Coronary artery (tissue), 2 donors: ENCODE results near the gene ZBTB48.
"Not testable (repeated sequence)": the region's sequence is repeated elsewhere in the genome, so short reads cannot be mapped to it uniquely, and the experiment has no call there.

Experiments
- DNase-seq: peaks from one replicate; pipeline ENCODE4 v3.0.0-alpha.2; 2017; ENCODE audit warnings: low spot score
- H3K27ac ChIP-seq, 2 donors: fragments of 200-600 bp; sonication (generic); one replicate each; pipeline ENCODE4 v1.5.1; 2016 to 2019
- H3K4me3 ChIP-seq: fragments of 200-600 bp; sonication (generic); 2 replicates; pipeline ENCODE4 v1.5.1; 2016; ENCODE audit warnings: mild to moderate bottlenecking, moderate library complexity
- TF ChIP-seq, protein P1 (sequence below): fragments of 200-600 bp; sonication (generic); IDR thresholded peaks from one replicate; pipeline ENCODE4 v1.5.1; 2019; ENCODE audit warnings: antibody characterized with exemption

The ZBTB48 gene

DNA sequence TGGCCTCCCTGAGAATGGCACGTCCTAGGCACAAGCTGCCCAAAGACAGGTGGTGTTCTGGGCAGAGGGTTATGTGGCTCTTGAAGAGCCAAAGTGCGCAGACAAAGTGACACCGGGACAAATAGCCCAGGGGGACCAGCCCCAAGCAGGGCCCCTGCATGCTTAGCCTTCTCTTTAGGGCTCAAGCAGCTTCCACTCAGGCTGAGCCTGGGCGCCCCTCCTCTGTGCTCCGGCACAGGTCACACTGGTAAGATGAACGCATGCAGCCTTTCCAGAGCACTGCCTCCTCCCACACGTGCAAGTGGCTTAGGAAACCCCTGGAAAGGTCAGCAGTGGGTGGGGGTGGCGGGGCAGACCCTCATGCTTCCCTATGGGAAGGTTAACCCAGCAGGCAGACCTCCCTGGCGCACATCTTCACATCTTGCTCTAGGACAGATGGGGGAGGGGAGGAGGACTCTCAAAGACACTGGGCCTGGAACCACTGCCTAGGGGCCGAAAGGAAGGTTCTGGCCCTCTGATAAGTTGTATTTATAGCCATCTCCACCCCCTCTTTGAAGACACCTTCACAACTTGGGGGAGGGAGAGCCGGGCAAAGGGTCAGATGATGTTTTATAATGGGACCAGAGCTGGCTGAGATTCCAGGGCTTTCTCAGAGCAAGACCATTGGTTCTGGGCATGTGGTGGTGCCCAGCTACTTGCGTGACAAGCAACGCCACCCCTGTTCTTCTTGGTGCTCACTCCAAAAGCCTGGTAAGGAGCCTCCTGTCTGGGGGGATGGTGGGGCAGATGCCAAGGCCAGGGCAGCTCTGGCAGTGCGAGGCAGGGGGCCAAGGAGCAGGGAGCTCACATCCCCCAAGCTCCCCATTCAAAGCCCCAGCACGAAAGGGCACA lies 17.3 kb downstream of the ZBTB48 start:
- H3K4me3 ChIP-seq, result peak overlapping the region; percentile 52
- TF ChIP-seq, protein P1, sequence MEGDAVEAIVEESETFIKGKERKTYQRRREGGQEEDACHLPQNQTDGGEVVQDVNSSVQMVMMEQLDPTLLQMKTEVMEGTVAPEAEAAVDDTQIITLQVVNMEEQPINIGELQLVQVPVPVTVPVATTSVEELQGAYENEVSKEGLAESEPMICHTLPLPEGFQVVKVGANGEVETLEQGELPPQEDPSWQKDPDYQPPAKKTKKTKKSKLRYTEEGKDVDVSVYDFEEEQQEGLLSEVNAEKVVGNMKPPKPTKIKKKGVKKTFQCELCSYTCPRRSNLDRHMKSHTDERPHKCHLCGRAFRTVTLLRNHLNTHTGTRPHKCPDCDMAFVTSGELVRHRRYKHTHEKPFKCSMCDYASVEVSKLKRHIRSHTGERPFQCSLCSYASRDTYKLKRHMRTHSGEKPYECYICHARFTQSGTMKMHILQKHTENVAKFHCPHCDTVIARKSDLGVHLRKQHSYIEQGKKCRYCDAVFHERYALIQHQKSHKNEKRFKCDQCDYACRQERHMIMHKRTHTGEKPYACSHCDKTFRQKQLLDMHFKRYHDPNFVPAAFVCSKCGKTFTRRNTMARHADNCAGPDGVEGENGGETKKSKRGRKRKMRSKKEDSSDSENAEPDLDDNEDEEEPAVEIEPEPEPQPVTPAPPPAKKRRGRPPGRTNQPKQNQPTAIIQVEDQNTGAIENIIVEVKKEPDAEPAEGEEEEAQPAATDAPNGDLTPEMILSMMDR, result no peak
- DNase-seq, result no peak
- H3K27ac ChIP-seq, result peak overlapping the region; percentile 46 to 54

DNA sequence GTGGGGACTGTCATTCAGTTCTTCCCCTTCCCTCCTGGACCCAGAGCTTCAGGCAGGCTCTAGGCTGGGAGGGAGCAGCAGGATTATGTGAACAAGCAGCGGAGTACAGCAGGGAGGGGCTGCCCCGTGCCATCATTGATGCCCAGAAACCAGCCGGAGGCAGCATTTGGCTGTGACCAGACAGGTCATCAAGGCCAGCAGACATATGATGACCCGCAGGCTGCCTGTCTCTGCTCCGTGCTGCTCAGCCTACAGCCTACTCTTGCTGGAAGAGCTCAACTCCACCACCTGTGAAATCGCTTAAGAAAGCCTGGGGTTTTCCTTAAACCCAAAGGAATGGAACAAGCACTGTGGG lies 18.0 kb downstream of the ZBTB48 start:
- TF ChIP-seq, protein P1, result no peak
- no peak for DNase-seq
- peak overlapping the region; percentile 52 for H3K4me3 ChIP-seq
- peak overlapping the region; percentile 46 to 54 for H3K27ac ChIP-seq

DNA sequence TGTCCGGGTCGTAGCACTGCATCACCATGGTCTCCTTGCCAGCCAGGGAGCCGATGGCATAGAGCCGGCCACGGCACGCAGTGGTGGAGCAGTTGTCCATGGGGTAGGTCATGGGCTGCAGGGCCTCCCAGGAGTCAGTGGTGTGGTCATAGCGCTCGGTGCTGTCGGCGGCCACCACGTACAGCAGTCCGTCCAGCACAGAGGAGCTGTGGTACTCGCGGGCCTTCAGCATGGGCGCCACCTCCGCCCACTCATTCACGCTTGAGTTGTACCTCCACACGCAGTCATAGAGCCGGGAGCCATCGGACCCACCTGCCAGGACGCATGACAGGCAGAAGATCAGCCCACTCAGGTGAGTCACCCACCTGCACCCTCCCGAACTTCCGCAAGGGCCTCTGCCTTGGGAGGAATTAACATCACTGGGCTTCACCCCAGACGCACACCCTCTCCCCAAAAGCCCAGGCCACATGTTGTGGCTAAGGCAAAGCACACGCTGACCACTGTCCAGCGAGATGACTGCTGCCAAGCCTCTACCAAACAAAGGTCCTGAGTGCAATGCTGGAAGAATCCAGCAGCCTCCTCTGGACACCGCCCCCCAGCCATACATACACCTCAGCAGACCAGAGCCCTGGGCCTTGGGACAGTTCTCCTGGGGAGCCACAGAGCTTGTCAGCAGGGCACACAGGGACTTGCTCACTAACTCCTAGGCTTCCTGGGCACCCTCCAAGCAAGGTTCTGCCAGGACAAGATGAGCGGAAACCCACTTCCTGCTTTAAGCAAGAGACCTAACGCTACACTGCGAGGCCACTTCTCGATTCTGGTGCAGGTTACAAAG lies 19.6 kb downstream of the ZBTB48 start:
- TF ChIP-seq, protein P1, result no peak
- H3K4me3 ChIP-seq, result peak overlapping the region; percentile 96
- no peak for DNase-seq
- peak overlapping the region; percentile 44 to 90 for H3K27ac ChIP-seq

DNA sequence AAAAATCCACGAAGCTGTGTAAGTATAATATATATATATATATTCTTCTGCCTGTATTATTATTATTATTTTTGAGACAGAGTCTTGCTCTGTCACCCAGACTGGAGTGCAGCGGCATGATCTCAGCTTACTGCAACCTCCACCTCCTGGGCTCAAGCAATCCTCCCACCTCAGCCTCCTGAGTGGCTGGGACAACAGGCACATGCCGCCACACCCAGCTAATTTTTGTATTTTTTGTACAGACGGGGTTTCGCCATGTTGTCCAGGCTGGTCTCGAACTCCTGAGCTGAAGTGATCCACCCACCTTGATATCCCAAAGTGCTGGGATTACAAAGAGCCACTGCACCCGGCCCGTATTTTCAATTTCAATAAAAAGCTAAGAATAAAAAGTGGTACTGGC lies 20.2 kb downstream of the ZBTB48 start:
- Histone ChIP-seq H3K4me3 (peak overlapping the region; percentile 96), H3K27ac (peak overlapping the region; percentile 90 to 98)
- not testable (repeated sequence) for DNase-seq

DNA sequence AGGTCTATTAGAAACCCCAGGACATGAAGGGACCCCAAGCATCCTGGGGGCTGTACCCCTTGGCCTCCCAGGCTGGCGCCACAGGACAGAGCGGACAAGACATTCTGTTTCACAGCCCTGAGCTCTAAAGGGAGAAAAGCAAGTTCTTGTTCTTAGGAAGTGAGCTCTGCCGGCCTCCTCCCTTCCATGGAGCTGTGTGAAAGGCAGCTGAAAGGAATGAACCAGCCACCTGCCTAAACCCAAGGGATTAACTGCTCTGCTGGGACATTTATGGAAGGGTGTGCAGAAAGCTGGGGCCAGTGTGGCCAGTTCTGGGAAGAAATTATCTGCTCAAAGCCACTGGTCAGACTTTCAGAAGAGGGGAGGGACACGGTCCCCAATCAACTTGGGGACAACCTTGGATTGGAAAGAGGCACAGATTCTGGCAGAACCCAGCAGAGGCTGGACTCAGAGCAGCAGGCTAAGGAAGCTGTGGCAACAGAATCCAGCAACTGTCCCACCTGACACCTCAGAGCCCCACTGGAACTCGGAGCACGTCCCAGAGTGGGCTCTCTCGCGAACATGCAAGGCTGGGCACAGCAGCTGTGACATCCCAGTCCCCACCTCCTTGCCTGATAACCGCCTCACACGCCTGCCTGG lies 20.7 kb downstream of the ZBTB48 start:
- no peak for DNase-seq
- Histone ChIP-seq H3K4me3 (peak overlapping the region; percentile 96), H3K27ac (peak overlapping the region; percentile 90 to 98)
- TF ChIP-seq, protein P1, result no peak

DNA sequence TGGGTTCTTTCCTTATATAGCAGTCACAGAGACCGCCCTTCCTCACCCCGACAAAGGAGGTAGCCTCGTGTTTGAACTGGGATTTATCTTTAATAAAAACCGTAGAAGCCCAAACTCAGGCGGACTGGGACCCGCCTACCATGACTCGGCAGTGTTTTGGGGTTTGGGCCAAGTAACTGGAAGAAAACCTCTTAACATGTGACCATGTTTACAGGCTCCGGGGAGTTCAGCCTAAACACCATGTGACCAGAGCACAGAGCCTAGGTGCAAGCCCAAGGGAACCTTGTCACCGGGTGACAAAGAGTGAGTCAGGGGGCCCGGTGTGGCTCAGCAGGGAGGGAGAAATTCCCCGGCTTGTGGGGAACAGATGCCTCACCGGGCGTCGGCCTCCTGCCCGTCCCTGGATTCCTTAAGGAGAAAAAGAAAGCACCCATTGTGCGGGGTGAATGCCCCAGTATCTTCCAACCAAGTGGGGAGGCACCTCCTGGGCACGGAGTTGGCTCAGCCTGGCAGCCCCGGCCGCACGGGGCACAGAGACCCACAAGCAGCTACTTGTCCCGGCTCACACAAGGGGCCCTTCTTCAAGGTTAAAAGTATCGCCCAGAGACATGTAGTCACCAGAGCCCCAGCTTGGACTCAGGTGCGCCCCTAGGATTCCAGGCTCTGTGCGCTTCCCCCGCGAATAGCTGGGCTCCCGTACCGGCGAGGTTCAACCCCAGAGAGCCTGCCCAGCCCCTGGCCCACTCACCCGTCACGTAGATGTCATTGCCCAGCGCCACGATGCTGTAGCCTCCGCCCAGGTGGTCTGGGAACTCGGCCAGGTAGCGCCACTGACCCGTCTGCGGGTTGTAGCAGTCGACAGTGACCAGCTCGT lies 21.5 kb downstream of the ZBTB48 start:
- Histone ChIP-seq H3K27ac (peak overlapping the region; percentile 90 to 98), H3K4me3 (peak overlapping the region; percentile 96)
- peak; percentile 95 for DNase-seq
- TF ChIP-seq, protein P1, result no peak
